CD14-positive monocyte (primary cell): ENCODE results near the gene BRAF. TPM values are rescaled to one million over a fixed set of nuclear protein-coding genes. Genes with fewer than 3 reads are reported as not detected.
"Not testable (repeated sequence)": the region's sequence is repeated elsewhere in the genome, so short reads cannot be mapped to it uniquely, and the experiment has no call there.

ENCODE experiments used
- DNase-seq, 3 donors: peaks; one replicate each; pipeline ENCODE4 v3.0.0-alpha.2; 2011 to 2022
- H2AFZ ChIP-seq: 2 replicates; pipeline ENCODE4 v1.6.0; 2012; ENCODE audit warnings: mild to moderate bottlenecking, low read depth, low read length, inconsistent platforms; ENCODE audit not compliant: insufficient read depth, poor library complexity, severe bottlenecking
- H3K27ac ChIP-seq, 2 donors: 1 replicate in 1 of 2; 2 replicates in 1 of 2; pipeline ENCODE4 v1.5.1; 2012 to 2013; ENCODE audit warnings: low read length in 2 of 2, control low read depth in 1 of 2, inconsistent platforms in 1 of 2, low read depth in 1 of 2, mild to moderate bottlenecking in 1 of 2
- H3K27me3 ChIP-seq, 2 donors: one replicate each; pipeline versions ENCODE4 v1.6.0 to v1.6.1; 2011 to 2013; ENCODE audit warnings: low read length in 2 of 2; ENCODE audit not compliant: control insufficient read depth in 2 of 2, insufficient read depth in 2 of 2
- H3K36me3 ChIP-seq, 2 donors: replicated peaks in 1 of 2; 1 replicate in 1 of 2; 2 replicates in 1 of 2; pipeline versions ENCODE4 v1.5.1 to v1.6.1; 2012 to 2013; ENCODE audit warnings: low read length in 2 of 2, control low read depth in 1 of 2, inconsistent platforms in 1 of 2, mild to moderate bottlenecking in 1 of 2; ENCODE audit not compliant: insufficient read depth in 2 of 2, control insufficient read depth in 1 of 2
- H3K4me1 ChIP-seq, 2 donors: 1 replicate in 1 of 2; 2 replicates in 1 of 2; pipeline versions ENCODE4 v1.5.1 to v1.6.1; 2012 to 2013; ENCODE audit warnings: low read length in 2 of 2, control low read depth in 1 of 2, inconsistent platforms in 1 of 2, mild to moderate bottlenecking in 1 of 2, moderate library complexity in 1 of 2; ENCODE audit not compliant: insufficient read depth in 2 of 2, control insufficient read depth in 1 of 2
- H3K4me2 ChIP-seq: replicated peaks from 2 replicates; pipeline ENCODE3; 2012; ENCODE audit warnings: low read length, moderate library complexity, mild to moderate bottlenecking; ENCODE audit not compliant: poor library complexity, severe bottlenecking; ENCODE audit errors: extremely low read depth
- H3K4me3 ChIP-seq, 3 experiments: fragments of 200-600 bp in 1 of 3; sonication (generic) in 1 of 3; replicated peaks in 1 of 3; 1 replicate in 2 of 3; 2 replicates in 1 of 3; pipeline ENCODE4 v1.5.1; 2011 to 2013; ENCODE audit warnings: low read length in 3 of 3, mild to moderate bottlenecking in 3 of 3, control low read depth in 2 of 3, low read depth in 2 of 3, inconsistent platforms in 1 of 3, moderate library complexity in 1 of 3
- H3K79me2 ChIP-seq: 2 replicates; pipeline ENCODE4 v1.6.0; 2012; ENCODE audit warnings: mild to moderate bottlenecking, control low read depth, inconsistent platforms, low read length, moderate library complexity; ENCODE audit not compliant: insufficient read depth
- H3K9ac ChIP-seq: 2 replicates; pipeline ENCODE4 v1.6.0; 2017; ENCODE audit warnings: low read length, mild to moderate bottlenecking; ENCODE audit not compliant: insufficient read depth, poor library complexity, severe bottlenecking
- H3K9me3 ChIP-seq, 2 donors: replicated peaks in 1 of 2; 1 replicate in 1 of 2; 2 replicates in 1 of 2; pipeline versions ENCODE4 v1.5.1 to v1.6.1; 2012 to 2013; ENCODE audit warnings: low read length in 2 of 2, control low read depth in 1 of 2; ENCODE audit not compliant: control insufficient read depth in 1 of 2, insufficient read depth in 1 of 2
- H4K20me1 ChIP-seq: 2 replicates; pipeline ENCODE4 v1.6.0; 2012; ENCODE audit warnings: mild to moderate bottlenecking, low read length, control low read depth, moderate library complexity; ENCODE audit not compliant: insufficient read depth
- H3K27ac Mint-ChIP-seq, 7 donors: one replicate each; pipeline ENCODE4 v1.8.0; 2020; ENCODE audit warnings: mild to moderate bottlenecking in 7 of 7, mixed read lengths in 7 of 7, moderate library complexity in 6 of 7, inconsistent platforms in 2 of 7
- H3K27me3 Mint-ChIP-seq, 3 donors: one replicate each; pipeline ENCODE4 v1.8.0; 2021 to 2022; ENCODE audit warnings: low read depth in 3 of 3, mild to moderate bottlenecking in 3 of 3, mixed read lengths in 3 of 3, moderate library complexity in 3 of 3, inconsistent platforms in 1 of 3
- H3K36me3 Mint-ChIP-seq, 2 donors: one replicate each; pipeline ENCODE4 v1.8.0; 2020; ENCODE audit warnings: mixed read lengths in 2 of 2, inconsistent platforms in 1 of 2, mild to moderate bottlenecking in 1 of 2
- H3K4me1 Mint-ChIP-seq: one replicate; pipeline ENCODE4 v1.8.0; 2020; ENCODE audit warnings: mild to moderate bottlenecking, mixed read lengths
- H3K4me3 Mint-ChIP-seq, 2 donors: one replicate each; pipeline ENCODE4 v1.8.0; 2020; ENCODE audit warnings: mild to moderate bottlenecking in 2 of 2, mixed read lengths in 2 of 2, moderate library complexity in 1 of 2
- H3K9me3 Mint-ChIP-seq, 7 donors: one replicate each; pipeline ENCODE4 v1.8.0; 2020 to 2022; ENCODE audit warnings: mixed read lengths in 7 of 7, mild to moderate bottlenecking in 6 of 7, moderate library complexity in 6 of 7, inconsistent platforms in 2 of 7
- WGBS: methylation state at CpG from one replicate; pipeline ENCODE4 v1.1.5; 2013; ENCODE audit warnings: missing lambda C conversion rate; ENCODE audit not compliant: insufficient coverage; 5-methylcytosine and 5-hydroxymethylcytosine counted together
- intact Hi-C, 2 donors: fragments of 100-400 bp; cut with micrococcal nuclease; formaldehyde crosslinking; loops; one replicate each; pipeline versions ENCODE4 v1.15.0 to v1.15.1; 2023
- polyA plus RNA-seq, 3 donors: library from polyadenylated mRNA; depleted of rRNA in 1 of 3; unstranded in 2 of 3; stranded (reverse) in 1 of 3; fragments of 300-500 nt in 2 of 3; fragments of >200 nt in 1 of 3; fragmentation: Illumina TruSeq in 2 of 3; gene quantifications; 1 replicate in 2 of 3; 2 replicates in 1 of 3; pipeline ENCODE4 v1.2.3, GENCODE V29; 2012 to 2021
- TF ChIP-seq, protein P1 (sequence below): fragments of 200-600 bp; IDR thresholded peaks from one replicate; pipeline ENCODE4 v1.8.0; 2022; ENCODE audit warnings: antibody characterized with exemption, mild to moderate bottlenecking

Gene BRAF
- polyA plus RNA-seq, 3 donors = 3.8 to 10.0 (median 5.6) TPM

DNA sequence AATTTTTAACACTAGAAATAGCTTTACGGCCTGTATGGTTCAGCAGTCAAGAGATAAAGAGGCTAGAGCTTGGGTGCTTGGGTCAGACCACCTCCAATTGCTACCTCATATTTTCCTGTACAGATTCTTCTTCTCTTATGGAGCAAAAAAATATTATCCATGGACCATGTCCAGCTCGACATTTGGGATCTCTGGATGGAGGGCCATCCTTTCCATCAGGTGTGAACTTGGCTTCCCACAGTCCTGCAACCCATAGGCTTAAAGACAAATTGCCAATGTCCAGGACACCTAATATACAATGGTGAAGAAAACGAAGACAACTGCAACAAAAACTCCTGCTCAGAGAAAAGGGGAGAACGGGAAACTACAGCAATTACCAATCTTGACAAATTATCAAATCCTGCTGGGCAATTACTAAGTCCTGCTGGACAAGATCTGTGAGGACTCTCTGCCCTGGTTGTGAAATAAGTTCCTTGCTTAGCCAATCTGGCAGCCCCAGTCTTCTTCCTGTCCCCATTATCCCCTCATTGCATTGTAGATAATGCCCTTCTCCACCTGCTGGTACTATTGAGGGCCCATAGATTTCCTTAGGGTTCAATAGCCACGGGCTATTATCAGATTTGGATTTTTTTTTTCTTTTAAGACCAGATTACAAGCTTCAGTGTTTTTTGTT lies 42.0 kb upstream of the BRAF start:
- TF ChIP-seq, protein P1, sequence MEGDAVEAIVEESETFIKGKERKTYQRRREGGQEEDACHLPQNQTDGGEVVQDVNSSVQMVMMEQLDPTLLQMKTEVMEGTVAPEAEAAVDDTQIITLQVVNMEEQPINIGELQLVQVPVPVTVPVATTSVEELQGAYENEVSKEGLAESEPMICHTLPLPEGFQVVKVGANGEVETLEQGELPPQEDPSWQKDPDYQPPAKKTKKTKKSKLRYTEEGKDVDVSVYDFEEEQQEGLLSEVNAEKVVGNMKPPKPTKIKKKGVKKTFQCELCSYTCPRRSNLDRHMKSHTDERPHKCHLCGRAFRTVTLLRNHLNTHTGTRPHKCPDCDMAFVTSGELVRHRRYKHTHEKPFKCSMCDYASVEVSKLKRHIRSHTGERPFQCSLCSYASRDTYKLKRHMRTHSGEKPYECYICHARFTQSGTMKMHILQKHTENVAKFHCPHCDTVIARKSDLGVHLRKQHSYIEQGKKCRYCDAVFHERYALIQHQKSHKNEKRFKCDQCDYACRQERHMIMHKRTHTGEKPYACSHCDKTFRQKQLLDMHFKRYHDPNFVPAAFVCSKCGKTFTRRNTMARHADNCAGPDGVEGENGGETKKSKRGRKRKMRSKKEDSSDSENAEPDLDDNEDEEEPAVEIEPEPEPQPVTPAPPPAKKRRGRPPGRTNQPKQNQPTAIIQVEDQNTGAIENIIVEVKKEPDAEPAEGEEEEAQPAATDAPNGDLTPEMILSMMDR = no peak
- Histone ChIP-seq H3K9ac (no peak overlapping the region), H3K27ac (no peak overlapping the region), H3K36me3 (no peaks in the 10 kb centered on the region), H3K9me3 (no peaks in the 10 kb centered on the region), H3K4me1 (no peaks in the 10 kb centered on the region), H3K27me3 (no peaks in the 10 kb centered on the region), H3K79me2 (no peaks in the 10 kb centered on the region), H2AFZ (no peak overlapping the region), H4K20me1 (no peaks in the 10 kb centered on the region), H3K4me2 (no peak overlapping the region), H3K4me3 (no peak overlapping the region)
- Mint-ChIP-seq H3K36me3 (no peaks in the 10 kb centered on the region), H3K9me3 (peaks cover 0 to 2% (median 0%) of the 10 kb centered on the region in 7 donors), H3K4me1 (no peaks in the 10 kb centered on the region), H3K4me3 (no peak overlapping the region), H3K27ac (no peak overlapping the region), H3K27me3 (peaks cover 0 to 2% (median 0%) of the 10 kb centered on the region in 3 donors)
- 80% methylated on average over 1 of the region's 5 CpGs for WGBS
- intact Hi-C loops = no loop called here
- DNase-seq = no peak

DNA sequence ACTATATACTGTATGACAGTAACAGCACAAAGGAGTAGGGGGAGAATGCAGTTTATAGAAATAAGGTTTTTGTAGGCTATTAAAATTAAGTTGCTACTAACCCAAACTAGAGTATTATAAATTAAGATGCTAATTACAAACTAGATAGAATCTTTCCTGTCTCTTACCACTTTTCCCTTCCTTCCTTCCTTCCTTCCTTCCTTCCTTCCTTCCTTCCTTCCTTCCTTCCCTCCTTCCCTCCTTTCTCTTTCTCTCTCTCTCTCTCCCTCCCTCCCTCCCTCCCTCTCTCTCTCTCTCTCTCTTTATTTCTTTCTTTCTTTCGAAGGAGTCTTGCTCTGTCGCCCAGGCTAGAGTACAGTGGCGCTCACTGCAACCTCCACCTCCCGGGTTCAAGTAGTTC lies 36.4 kb upstream of the BRAF start:
- intact Hi-C loops = no loop called here
- WGBS = no CpG with 5 or more reads among the region's 4 CpGs

DNA sequence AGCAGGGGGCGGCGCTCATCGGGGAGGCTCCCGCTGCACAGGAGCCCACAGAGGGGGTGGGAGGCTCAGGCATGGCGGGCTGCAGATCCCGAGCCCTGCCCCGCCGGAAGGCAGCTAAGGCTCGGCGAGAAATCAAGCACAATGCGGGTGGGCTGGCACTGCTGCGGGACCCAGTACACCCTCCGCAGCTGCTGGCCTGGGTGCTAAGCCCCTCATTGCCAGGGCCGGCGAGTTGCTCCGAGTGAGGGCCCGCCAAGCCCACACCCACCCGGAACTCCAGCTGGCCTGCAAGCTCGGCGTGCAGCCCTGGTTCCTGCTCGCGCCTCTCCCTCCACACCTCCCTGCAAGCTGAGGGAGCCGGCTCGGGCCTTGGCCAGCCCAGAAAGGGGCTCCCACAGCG lies 32.3 kb upstream of the BRAF start:
- H3K27me3 ChIP-seq, H3K4me3 ChIP-seq, H4K20me1 ChIP-seq, H3K27ac Mint-ChIP-seq, H3K79me2 ChIP-seq, H3K36me3 ChIP-seq, H3K4me1 Mint-ChIP-seq, H2AFZ ChIP-seq, H3K9ac ChIP-seq, H3K9me3 ChIP-seq, intact Hi-C loops, DNase-seq, H3K36me3 Mint-ChIP-seq, H3K27me3 Mint-ChIP-seq, H3K27ac ChIP-seq, H3K4me2 ChIP-seq, H3K4me3 Mint-ChIP-seq, H3K4me1 ChIP-seq: not testable (repeated sequence)
- 99% methylated on average over 17 of the region's 25 CpGs for WGBS
- peaks cover 4 to 17% (median 8%) of the 10 kb centered on the region in 7 donors for H3K9me3 Mint-ChIP-seq

More for the DNA sequence above, 36.4 kb upstream of the BRAF start:
- H3K9me3 Mint-ChIP-seq = peaks cover 3 to 15% (median 9%) of the 10 kb centered on the region in 7 donors
- no peaks in the 10 kb centered on the region for H3K4me1 Mint-ChIP-seq
- no peak for DNase-seq
- no peaks in the 10 kb centered on the region for H3K79me2 ChIP-seq
- H3K4me1 ChIP-seq = no peaks in the 10 kb centered on the region
- H2AFZ ChIP-seq = no peak overlapping the region
- TF ChIP-seq, protein P1 = no peak
- H3K27me3 Mint-ChIP-seq = peaks cover 0 to 2% (median 1%) of the 10 kb centered on the region in 3 donors
- peaks cover 0 to 9% of the 10 kb centered on the region in 2 donors for H3K9me3 ChIP-seq
- no peaks in the 10 kb centered on the region for H4K20me1 ChIP-seq
- no peak overlapping the region for H3K9ac ChIP-seq
- H3K36me3 ChIP-seq = no peaks in the 10 kb centered on the region
- H3K27ac ChIP-seq = no peak overlapping the region
- no peaks in the 10 kb centered on the region for H3K36me3 Mint-ChIP-seq
- H3K27ac Mint-ChIP-seq = no peak overlapping the region
- H3K4me3 ChIP-seq = no peak overlapping the region
- no peaks in the 10 kb centered on the region for H3K27me3 ChIP-seq
- no peak overlapping the region for H3K4me3 Mint-ChIP-seq
- H3K4me2 ChIP-seq = no peak overlapping the region
